Mucosa of stomach (tissue), 1 donor: ENCODE data around the gene NHSL2.

Experiments
- H3K27me3 ChIP-seq: one replicate; pipeline ENCODE4 v1.7.0; 2013; ENCODE audit warnings: mild to moderate bottlenecking, low read length; ENCODE audit not compliant: control insufficient read depth, insufficient read depth
- H3K36me3 ChIP-seq: one replicate; pipeline ENCODE4 v1.7.0; 2013; ENCODE audit warnings: low read length; ENCODE audit not compliant: control insufficient read depth, insufficient read depth
- H3K4me1 ChIP-seq: one replicate; pipeline ENCODE4 v1.7.0; 2013; ENCODE audit warnings: mild to moderate bottlenecking, low read length; ENCODE audit not compliant: control insufficient read depth, insufficient read depth
- H3K4me3 ChIP-seq: one replicate; pipeline ENCODE4 v1.7.0; 2013; ENCODE audit warnings: low read length
- H3K9ac ChIP-seq: one replicate; pipeline ENCODE4 v1.7.0; 2013; ENCODE audit warnings: mild to moderate bottlenecking, low read length, moderate library complexity
- H3K9me3 ChIP-seq: one replicate; pipeline ENCODE4 v1.7.0; 2013; ENCODE audit warnings: mild to moderate bottlenecking, low read length, moderate library complexity; ENCODE audit not compliant: control insufficient read depth
- donor health status: Pancreatic carcinoma.

The NHSL2 gene

DNA sequence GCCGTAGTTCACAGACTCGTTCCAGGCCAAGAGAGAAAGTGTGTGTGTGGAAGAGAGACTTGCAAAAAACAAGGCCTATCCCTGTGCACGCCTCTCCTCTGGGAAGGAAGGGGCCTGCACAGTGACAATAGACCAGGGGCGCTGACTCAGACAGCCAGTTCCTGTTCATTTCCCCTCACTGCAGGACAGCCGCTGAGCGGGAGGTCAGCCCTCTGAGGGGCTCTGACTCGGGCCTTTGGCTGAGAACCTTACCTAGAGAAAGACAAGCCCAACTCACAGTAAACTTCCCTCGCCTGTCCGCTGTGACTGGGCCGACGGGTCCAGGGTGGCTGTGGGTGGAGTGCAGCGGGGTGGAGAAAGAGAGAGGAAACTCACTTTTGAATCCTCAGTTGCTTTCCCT lies 169.0 kb downstream of the NHSL2 start:
- Histone ChIP-seq H3K36me3 (no peaks in the 10 kb centered on the region), H3K4me1 (no peaks in the 10 kb centered on the region), H3K27me3 (no peaks in the 10 kb centered on the region), H3K9me3 (no peaks in the 10 kb centered on the region), H3K9ac (no peak overlapping the region), H3K4me3 (no peak overlapping the region)

DNA sequence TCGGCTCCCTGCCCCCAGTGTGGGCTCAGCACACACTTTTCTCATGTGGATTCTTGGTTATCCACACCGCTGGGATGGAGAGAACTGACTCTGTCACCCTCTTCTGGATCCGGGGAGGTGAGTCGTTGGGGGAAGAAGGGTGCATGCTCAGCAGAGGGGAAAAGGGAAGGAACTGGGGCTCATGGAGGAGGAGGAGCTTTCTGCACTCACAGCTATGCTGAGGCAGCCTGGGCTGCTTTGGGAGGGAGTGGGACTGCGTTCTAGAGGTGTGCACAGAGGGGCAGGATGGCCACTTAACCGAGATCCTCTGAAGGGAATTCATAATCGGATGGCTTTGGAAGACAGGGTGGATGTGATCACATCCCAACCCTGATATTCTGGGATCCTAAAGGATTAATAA lies 169.5 kb downstream of the NHSL2 start:
- Histone ChIP-seq H3K36me3 (no peaks in the 10 kb centered on the region), H3K4me1 (no peaks in the 10 kb centered on the region), H3K9ac (no peak overlapping the region), H3K4me3 (no peak overlapping the region), H3K9me3 (no peaks in the 10 kb centered on the region), H3K27me3 (no peaks in the 10 kb centered on the region)

DNA sequence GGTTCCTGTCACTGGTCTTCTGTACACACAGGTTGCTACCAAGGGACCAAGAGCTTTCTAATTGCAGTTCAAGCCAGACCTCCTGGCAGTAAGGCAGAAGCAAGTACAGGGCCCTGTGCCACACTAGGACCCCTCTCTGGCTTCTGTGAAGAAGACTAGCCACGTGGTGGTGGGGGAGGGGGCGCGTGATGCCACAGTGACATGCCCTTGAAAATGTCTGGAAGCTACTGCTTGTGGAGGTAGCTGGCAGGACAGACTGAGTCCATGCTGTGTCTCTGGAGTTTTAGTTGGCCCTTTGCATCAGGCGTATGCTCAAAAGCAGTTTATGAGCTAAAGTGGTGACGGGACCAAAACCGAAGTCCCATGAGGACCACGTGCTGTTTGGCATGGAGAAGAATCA lies 170.2 kb downstream of the NHSL2 start:
- Histone ChIP-seq H3K9me3 (no peaks in the 10 kb centered on the region), H3K27me3 (no peaks in the 10 kb centered on the region), H3K36me3 (no peaks in the 10 kb centered on the region), H3K4me3 (no peak overlapping the region), H3K4me1 (no peaks in the 10 kb centered on the region), H3K9ac (no peak overlapping the region)

DNA sequence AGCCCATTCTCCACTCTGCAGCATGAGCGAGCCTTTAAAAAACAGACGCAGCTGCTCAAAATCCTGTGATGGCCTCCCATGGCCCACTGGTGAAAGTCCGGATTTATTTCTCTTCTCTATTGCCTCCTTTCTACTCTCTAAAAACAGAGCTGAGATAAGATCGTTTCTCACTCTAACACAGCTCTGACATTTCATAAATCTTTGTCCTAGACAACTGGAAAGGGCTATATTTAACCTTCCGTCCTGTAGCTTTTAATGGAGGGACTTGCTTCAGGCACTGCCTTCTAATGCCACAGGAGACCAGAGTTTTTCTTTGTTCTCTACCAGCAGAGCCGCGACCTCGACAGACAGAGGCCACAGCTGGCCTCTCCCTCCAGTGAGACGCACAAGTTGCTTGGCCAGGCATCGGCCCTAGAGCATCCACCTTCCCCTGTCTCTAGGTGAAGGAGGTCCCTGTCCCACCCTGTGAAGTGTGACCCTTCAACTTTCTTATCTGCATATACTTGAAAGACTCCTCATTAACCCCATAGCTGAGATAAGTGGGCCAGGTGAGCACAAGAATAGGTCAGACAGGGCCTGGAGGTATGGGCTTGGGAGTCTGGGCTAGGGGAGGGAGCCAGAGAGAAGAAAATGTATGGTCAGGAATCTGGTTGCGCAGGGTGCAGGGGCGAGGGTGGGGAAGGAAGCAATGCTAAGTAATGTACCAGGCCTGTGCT lies 171.1 kb downstream of the NHSL2 start:
- H3K36me3 ChIP-seq: no peaks in the 10 kb centered on the region
- no peak overlapping the region for H3K4me3 ChIP-seq
- no peaks in the 10 kb centered on the region for H3K4me1 ChIP-seq
- no peaks in the 10 kb centered on the region for H3K27me3 ChIP-seq
- no peak overlapping the region for H3K9ac ChIP-seq
- no peaks in the 10 kb centered on the region for H3K9me3 ChIP-seq

DNA sequence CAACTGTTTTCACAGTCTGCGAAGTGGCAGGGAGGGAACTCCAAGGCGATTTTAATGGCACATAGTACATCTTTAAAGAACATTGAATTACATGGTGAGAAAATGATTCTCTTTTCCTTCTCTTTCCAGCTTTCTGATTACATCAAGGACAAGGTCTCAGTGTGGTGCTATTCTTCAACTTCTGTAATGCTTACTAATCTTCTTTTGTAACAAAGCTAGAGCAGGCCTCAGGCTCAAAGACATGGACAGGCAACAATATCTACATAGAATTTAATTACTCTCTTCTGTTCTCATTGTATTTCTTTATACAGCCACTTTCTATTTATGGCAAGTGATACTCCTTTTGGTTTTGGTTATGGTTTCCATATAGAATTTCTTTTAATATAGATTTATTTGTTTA lies 172.6 kb downstream of the NHSL2 start:
- Histone ChIP-seq H3K9me3 (no peaks in the 10 kb centered on the region), H3K4me3 (no peak overlapping the region), H3K4me1 (no peaks in the 10 kb centered on the region), H3K27me3 (no peaks in the 10 kb centered on the region), H3K9ac (no peak overlapping the region), H3K36me3 (no peaks in the 10 kb centered on the region)

DNA sequence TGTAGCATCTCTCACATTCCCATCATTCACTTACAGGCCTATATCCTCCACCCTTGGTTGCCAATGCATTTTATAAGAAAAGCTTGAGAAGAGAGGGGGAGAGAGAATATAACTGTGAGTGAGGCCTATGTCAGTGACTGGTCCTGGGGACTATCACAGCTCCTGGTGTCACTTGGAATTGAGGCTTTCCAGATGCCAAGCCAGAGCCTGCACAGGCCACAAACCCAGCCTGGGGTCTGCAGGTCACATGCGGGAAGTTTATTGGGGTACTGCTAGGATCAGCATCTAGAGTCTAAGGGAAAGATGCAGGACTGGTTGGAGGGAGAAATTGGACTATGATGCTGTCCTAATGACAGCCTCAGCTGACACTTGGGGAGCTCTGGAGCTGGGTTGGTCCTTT lies 173.5 kb downstream of the NHSL2 start:
- Histone ChIP-seq H3K9me3 (no peaks in the 10 kb centered on the region), H3K27me3 (no peaks in the 10 kb centered on the region), H3K4me3 (no peak overlapping the region), H3K9ac (no peak overlapping the region), H3K36me3 (no peaks in the 10 kb centered on the region), H3K4me1 (no peaks in the 10 kb centered on the region)

DNA sequence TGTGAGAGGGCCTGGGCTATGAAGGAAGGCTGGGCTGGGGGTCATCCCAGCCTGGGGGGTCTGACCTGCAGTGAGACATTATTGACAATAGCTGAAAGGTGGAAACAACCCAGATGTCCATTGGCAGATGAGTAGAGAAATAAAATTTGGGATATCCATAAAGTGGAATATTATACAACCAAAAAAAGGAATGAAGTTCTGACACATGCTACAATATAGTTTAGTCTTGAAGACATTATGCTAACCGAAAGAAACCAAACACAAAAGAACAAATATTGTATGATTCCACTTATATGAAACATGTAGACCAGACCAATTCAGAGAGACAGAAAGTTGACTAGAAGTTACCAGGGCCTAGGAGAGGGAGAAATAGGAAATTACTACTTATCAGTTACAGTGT lies 176.3 kb downstream of the NHSL2 start:
- Histone ChIP-seq H3K9me3 (no peaks in the 10 kb centered on the region), H3K4me1 (no peaks in the 10 kb centered on the region), H3K4me3 (no peak overlapping the region), H3K27me3 (no peaks in the 10 kb centered on the region), H3K9ac (no peak overlapping the region), H3K36me3 (no peaks in the 10 kb centered on the region)

DNA sequence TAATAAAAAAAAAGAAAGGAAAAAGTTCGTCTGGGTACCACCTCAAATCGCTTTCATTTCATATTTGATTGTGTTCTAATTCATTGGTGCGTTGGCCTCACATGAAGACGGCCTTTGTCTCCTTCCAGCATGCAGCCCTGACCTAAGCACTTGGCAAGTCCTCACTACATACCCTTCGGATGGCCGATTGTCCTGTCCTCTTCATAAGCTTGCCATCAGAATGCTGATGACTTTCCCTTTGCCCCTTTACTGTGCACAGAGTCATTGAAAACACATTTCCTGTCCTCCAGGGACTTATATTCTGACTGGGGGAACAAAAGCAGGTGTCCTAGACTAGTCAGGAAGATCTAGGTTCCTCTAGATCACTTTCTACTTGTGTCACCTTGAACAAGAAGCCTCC lies 178.1 kb downstream of the NHSL2 start:
- Histone ChIP-seq H3K27me3 (no peaks in the 10 kb centered on the region), H3K9me3 (no peaks in the 10 kb centered on the region), H3K4me3 (no peak overlapping the region), H3K9ac (no peak overlapping the region), H3K4me1 (no peaks in the 10 kb centered on the region), H3K36me3 (no peaks in the 10 kb centered on the region)

DNA sequence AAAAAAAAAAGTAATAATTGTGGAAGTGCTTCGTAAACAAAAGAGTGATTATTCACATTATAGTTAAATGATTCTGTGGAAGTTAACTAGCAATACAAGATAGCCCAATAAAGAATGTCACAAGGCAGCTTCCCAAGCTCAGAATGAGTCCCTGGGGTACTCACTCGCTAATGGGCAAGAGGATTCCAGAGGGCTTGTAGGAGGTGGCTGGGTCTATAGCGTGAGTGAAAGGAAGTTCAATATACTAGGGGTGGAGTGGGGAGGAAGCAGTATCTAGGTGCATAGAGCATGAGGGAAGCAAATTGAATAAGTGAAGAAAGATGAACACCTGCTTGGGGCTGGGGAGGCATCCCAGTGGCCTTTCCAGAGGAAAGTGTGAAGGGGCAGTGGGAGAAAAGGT lies 178.6 kb downstream of the NHSL2 start:
- H3K4me3 ChIP-seq: no peak overlapping the region
- no peak overlapping the region for H3K9ac ChIP-seq
- no peaks in the 10 kb centered on the region for H3K27me3 ChIP-seq
- no peaks in the 10 kb centered on the region for H3K36me3 ChIP-seq
- H3K9me3 ChIP-seq: no peaks in the 10 kb centered on the region
- H3K4me1 ChIP-seq: no peaks in the 10 kb centered on the region

DNA sequence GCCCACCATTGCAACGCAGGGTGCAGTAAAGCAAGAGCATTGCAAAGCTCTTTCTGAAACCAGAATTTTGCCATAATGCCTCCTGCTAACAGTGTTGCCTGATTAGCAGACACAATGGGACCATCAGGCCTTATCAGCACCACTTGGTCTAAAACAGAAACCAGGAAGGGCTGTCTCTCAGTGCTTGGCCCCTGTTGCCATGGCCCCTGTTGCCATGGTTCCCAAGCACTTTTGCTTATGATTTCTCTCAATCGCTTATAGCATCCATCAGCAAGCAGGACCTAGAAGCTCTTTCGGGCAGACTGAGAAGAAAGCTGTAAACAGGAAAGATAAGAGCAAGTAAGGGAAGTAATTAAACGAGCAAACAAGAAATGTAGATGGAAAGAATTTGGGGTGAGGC lies 184.2 kb downstream of the NHSL2 start:
- H3K9me3 ChIP-seq: no peaks in the 10 kb centered on the region
- no peaks in the 10 kb centered on the region for H3K4me1 ChIP-seq
- no peak overlapping the region for H3K4me3 ChIP-seq
- no peaks in the 10 kb centered on the region for H3K36me3 ChIP-seq
- no peak overlapping the region for H3K9ac ChIP-seq
- H3K27me3 ChIP-seq: no peaks in the 10 kb centered on the region

DNA sequence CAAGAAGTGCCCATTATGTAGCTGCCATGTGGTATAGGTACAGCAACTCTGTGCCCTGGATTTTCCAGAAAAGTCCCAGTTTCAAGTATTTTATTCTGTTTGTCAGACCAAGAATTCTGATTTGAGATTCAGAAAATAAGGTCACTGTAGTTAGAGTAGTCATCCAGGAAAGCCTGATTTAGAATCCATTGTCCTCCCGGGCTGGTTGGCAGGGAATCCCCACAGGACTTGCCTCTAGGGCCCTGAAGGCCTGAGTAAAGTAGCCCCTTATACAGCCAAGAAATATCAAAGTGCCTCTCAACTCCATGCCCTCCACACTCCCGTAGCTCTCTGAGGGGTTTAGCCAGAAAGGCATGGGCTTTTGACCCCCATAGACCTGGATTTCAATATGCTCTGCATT lies 184.7 kb downstream of the NHSL2 start:
- Histone ChIP-seq H3K36me3 (no peaks in the 10 kb centered on the region), H3K9me3 (no peaks in the 10 kb centered on the region), H3K9ac (no peak overlapping the region), H3K4me1 (no peaks in the 10 kb centered on the region), H3K4me3 (no peak overlapping the region), H3K27me3 (no peaks in the 10 kb centered on the region)

DNA sequence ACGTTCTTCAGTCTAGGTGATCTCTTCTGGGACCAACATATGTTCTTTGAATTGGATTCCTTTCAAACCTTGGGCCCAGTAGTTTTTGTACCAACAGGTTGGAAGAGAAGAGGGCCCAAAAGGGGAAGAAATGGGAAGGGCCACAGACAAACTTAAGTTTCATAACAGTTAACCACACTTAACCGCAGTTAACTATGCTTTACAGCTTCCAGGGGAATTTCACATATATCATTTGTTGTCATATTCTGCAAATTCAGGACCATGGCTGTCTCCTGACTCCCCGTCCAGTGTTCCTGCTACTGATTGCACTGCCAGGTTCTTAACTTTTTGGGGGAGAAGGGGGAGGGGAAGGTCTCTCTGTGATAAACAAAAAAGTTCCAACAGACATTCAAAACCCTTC lies 186.5 kb downstream of the NHSL2 start:
- Histone ChIP-seq H3K27me3 (no peaks in the 10 kb centered on the region), H3K9me3 (no peaks in the 10 kb centered on the region), H3K4me3 (no peak overlapping the region), H3K9ac (no peak overlapping the region), H3K4me1 (no peaks in the 10 kb centered on the region), H3K36me3 (no peaks in the 10 kb centered on the region)
